Left lung (tissue), 10 donors: ENCODE measurements around the gene CISTR. TPM values are rescaled to one million over a fixed set of nuclear protein-coding genes. Genes with fewer than 3 reads are reported as not detected.

ENCODE experiments used
- ATAC-seq: fragments of 200-7000 bp; cut with Tn5 transposase; one replicate; pipeline ENCODE4 v1.9.1; 2020; ENCODE audit warnings: moderate library complexity
- DNase-seq, 4 donors: peaks; one replicate each; pipeline ENCODE4 v3.0.0-alpha.2; 2013 to 2020
- H3K27ac ChIP-seq, 2 donors: fragments of 200-600 bp; sonication (generic) in 1 of 2; one replicate each; pipeline versions ENCODE4 v1.5.0 to v1.8.0; 2020 to 2021
- H3K27me3 ChIP-seq, 2 donors: fragments of 200-600 bp; sonication (generic) in 1 of 2; one replicate each; pipeline versions ENCODE4 v1.5.0 to v1.8.0; 2020 to 2021
- H3K36me3 ChIP-seq, 2 donors: fragments of 200-600 bp; sonication (generic) in 1 of 2; one replicate each; pipeline versions ENCODE4 v1.5.0 to v1.8.0; 2020 to 2021
- H3K4me1 ChIP-seq, 2 donors: fragments of 200-600 bp; one replicate each; pipeline ENCODE4 v1.8.0; 2021
- H3K4me3 ChIP-seq, 2 donors: fragments of 200-600 bp; sonication (generic) in 1 of 2; one replicate each; pipeline versions ENCODE4 v1.5.0 to v1.8.0; 2020 to 2021; ENCODE audit warnings: mild to moderate bottlenecking in 1 of 2
- H3K9me3 ChIP-seq, 2 donors: fragments of 200-600 bp; sonication (generic) in 1 of 2; one replicate each; pipeline versions ENCODE4 v1.5.0 to v1.8.0; 2020 to 2021
- CTCF ChIP-seq, 2 donors: fragments of 200-600 bp; sonication (generic) in 1 of 2; IDR thresholded peaks; one replicate each; pipeline versions ENCODE4 v1.5.0 to v1.8.0; 2021; ENCODE audit warnings: antibody characterized with exemption in 2 of 2
- intact Hi-C, 2 donors: fragments of 100-400 bp; cut with DNase I; formaldehyde crosslinking; loops; one replicate each; pipeline versions ENCODE4 v1.11.2 to v1.14.2; 2022
- polyA plus RNA-seq, 6 donors: library from polyadenylated mRNA; unstranded; fragments of 120-200 nt; gene quantifications; one replicate each; pipeline ENCODE4 v1.2.1, GENCODE V29; 2013; ENCODE audit not compliant: insufficient read length in 6 of 6
- total RNA-seq, 2 donors: library from RNA; stranded (reverse); fragmentation: NEBNext Ultra II Directional; extraction: Animal tissue kit (Norgen Biotek cat#: 25700); gene quantifications; one replicate each; pipeline ENCODE4 v1.2.1, GENCODE V29; 2021
- donor health status: DM: no; HTN: yes; CAD: no.
- donor health status: DM: no; HTN: no; CAD: no.

Gene CISTR
- total and polyA plus RNA-seq, 8 donors, result not detected

- Histone ChIP-seq H3K4me1 (no peaks in the 10 kb centered on the region), H3K4me3 (no peak overlapping the region), H3K27ac (no peak overlapping the region), H3K27me3 (peaks cover 0 to 73% of the 10 kb centered on the region in 2 donors), H3K9me3 (no peaks in the 10 kb centered on the region), H3K36me3 (no peaks in the 10 kb centered on the region)
- ATAC-seq, result no peak
- DNase-seq, result no peak
- intact Hi-C loops, result no loop called here
- TF ChIP-seq CTCF (IDR thresholded peaks at IDR 0.05), result no peak
Measured at GRCh38 chr12:53789570-53789969, 37.8 kb upstream of the CISTR start.

GRCh38 chr12:53788892-53789291 lies 37.1 kb upstream of the CISTR start:
- Histone ChIP-seq H3K36me3 (no peaks in the 10 kb centered on the region), H3K9me3 (no peaks in the 10 kb centered on the region), H3K4me3 (no peak overlapping the region), H3K4me1 (no peaks in the 10 kb centered on the region), H3K27ac (no peak overlapping the region), H3K27me3 (peaks cover 0 to 74% of the 10 kb centered on the region in 2 donors)
- intact Hi-C loops, result no loop called here
- DNase-seq (no peak), ATAC-seq (no peak)
- TF ChIP-seq CTCF (IDR thresholded peaks at IDR 0.05), result no peak

GRCh38 chr12:53786411-53786810 lies 34.6 kb upstream of the CISTR start:
- TF ChIP-seq CTCF (IDR thresholded peaks at IDR 0.05), result no peak
- no peak overlapping the region for H3K4me3 ChIP-seq
- H3K4me1 ChIP-seq, result no peaks in the 10 kb centered on the region
- H3K36me3 ChIP-seq, result no peaks in the 10 kb centered on the region
- ATAC-seq, result no peak
- H3K9me3 ChIP-seq, result no peaks in the 10 kb centered on the region
- H3K27me3 ChIP-seq, result peaks cover 0 to 83% of the 10 kb centered on the region in 2 donors
- H3K27ac ChIP-seq, result no peak overlapping the region
- no peak for DNase-seq
- intact Hi-C loops, result no loop called here

- DNase-seq (no peak), ATAC-seq (no peak)
- TF ChIP-seq CTCF (IDR thresholded peaks at IDR 0.05), result no peak
- Histone ChIP-seq H3K4me3 (no peak overlapping the region), H3K4me1 (no peaks in the 10 kb centered on the region), H3K27me3 (peaks cover 0 to 83% of the 10 kb centered on the region in 2 donors), H3K27ac (no peak overlapping the region), H3K9me3 (no peaks in the 10 kb centered on the region), H3K36me3 (no peaks in the 10 kb centered on the region)
- intact Hi-C loops, result no loop called here
Measured at GRCh38 chr12:53785161-53785560, 33.4 kb upstream of the CISTR start.

GRCh38 chr12:53782093-53782703 lies 30.4 kb upstream of the CISTR start:
- H3K36me3 ChIP-seq, result no peaks in the 10 kb centered on the region
- no peak for TF ChIP-seq CTCF (IDR thresholded peaks at IDR 0.05)
- H3K4me1 ChIP-seq, result no peaks in the 10 kb centered on the region
- no peak overlapping the region for H3K4me3 ChIP-seq
- H3K27me3 ChIP-seq, result peaks cover 0 to 69% of the 10 kb centered on the region in 2 donors
- H3K9me3 ChIP-seq, result no peaks in the 10 kb centered on the region
- DNase-seq (no peak), ATAC-seq (no peak)
- H3K27ac ChIP-seq, result no peak overlapping the region
- intact Hi-C loops, result no loop called here
